ENCODE results near the gene FHOD3.
"Not testable (repeated sequence)": the region's sequence is repeated elsewhere in the genome, so short reads cannot be mapped to it uniquely, and the experiment has no call there.

FHOD3 gene

GRCh38 chr18:36688020-36688965 is 390.8 kb downstream of the FHOD3 start:
- peak; percentile 2 to 60 for DNase-seq

DNA sequence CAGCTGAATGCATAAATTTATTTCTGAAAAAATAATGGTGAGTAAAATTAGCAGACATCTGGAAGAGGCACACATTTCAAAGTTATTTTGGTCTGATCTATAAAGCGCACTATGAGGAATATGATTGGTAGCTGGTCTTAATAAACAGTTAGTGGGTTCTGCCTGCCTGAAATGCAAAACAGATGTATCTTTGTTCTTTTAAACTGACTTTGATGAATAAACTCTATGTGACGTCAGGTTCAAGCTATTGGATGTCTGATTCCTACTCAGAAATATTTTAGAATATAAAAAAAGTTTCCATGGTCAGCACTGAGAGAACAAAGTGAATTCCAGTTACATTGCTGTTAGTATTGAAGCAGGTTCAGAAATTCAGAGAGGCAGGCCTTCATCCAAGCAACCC is 394.9 kb downstream of the FHOD3 start:
- DNase-seq: no peak

DNA sequence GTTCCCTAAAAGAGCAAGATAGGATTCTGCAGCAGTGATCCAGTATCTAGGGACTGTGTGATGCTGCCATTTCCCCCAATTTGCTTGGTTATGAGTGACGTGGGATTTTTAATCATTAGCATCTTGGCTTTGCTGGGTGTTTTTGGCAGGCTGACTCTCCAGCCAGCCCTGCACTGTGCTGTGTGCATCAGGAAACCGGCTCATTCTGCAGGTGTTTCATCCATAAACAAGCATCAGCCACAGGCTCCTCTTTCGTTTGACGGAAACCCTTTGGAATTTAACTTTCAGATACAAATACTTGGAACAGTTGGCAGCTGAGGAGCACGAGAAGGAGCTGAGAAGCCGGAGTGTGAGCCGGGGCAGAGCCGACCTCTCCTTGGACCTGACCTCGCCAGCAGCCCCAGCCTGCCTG is 395.4 kb downstream of the FHOD3 start:
- no peak for DNase-seq

- DNase-seq: no peak
Observed at GRCh38 chr18:36693931-36694620, 396.6 kb downstream of the FHOD3 start.

GRCh38 chr18:36695806-36696205 is 398.3 kb downstream of the FHOD3 start:
- no peak for DNase-seq

DNA sequence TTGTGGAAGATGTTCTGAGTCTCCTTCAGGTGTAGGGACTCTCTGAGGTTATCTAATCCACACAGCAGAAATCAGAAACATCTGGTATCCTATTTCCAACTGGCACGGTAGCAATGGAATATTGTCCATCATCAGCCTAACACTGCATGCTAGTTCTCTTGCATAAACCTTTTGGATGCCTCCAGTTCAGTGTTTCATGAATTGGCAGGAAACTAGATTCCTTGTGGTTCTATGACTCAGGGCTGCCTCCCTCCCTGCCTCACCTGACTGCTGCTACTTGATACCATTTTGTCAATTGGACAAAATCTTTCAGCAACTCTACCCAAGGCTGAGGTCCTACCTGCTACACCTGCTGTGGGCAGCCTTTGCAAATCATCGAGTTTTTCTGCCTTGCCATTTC is 400.4 kb downstream of the FHOD3 start:
- DNase-seq: no peak

DNA sequence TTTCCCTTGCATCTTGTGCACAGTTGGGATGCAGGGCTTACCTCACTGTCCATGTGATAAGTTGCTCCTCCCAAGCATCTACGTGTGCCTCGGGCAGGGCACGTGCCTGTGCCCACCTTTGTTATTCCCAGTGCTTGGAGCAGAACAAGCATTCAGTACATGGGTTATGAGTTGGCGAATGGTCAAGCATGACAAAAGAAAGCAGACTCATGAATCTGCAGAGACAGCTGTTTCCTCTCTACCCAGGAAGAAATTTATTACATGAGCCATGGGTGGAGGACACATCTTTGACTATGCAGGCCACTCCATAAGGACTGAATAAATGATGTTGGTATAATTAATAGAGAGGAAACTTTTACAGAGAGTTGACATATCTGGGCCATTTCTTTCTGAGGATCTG is 403.4 kb downstream of the FHOD3 start:
- no peak for DNase-seq

DNA sequence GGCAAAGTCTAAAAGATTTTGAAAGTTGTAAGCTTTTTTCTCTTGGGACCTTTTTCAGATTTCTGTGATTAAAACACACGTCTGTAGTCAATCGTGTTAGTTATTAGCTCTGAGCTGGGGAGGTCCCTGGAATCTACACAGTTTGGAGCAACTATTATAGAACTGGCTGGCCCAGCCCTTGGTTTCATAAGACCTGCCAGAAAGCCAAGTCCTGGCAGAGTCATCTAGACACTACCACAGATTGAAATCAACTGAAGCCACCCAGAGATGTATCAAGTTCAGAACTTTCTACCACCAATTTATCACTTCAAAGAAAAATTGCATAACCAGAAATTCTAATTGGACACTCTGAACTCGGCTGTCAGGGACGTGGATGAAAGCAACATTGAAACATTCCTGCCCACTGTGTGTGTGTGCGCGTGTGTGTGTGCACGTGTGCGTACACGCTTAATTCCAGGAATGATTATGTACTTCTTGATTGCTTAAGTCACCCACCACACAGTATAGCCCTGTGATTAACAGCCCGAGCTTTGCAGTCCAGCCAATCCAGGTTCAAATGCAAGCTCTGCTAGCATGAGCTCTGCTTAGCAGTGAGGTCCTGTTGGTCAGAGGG is 405.0 kb downstream of the FHOD3 start:
- no peak for DNase-seq

DNA sequence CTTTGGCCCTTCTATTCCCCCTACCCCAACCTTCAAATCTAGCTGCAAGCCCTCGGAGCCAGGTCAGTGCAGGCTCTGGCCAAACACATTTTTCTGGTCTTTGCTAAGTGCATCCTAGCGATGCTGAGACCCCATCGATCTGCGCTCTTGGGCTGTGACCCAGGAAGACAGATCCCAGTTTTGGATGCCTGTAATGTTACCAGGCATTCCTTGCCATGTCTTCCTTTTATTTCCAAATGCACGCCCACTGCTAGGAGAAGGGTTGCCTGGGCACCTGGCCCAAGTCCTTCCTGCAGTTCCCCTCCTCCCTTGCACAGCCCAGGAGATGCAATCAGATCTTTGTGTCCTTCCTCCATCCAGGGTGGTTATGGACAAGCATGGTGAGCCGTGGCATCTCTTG is 406.6 kb downstream of the FHOD3 start:
- no peak for DNase-seq

- no peak for DNase-seq
Observed at GRCh38 chr18:36706134-36706881, 408.8 kb downstream of the FHOD3 start.

DNA sequence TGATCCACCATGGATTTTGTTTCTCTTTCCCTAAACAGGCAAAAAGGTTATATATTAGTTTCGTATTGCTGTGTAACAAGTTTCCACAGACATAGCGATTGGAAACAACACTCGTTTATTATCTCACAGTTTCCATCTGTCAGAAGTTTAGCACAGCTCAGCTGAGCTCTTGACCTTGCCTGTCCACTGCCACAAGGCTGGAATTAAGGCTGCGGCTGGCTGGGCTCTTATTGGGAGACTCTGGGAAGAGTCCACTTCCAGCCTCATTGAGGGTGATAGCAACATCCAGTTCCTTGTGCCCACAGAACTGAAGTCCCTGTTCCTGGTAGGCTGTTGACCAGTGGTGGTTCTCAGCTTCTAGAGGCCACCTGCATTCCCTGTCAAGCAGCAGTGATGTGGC is 410.9 kb downstream of the FHOD3 start:
- no peak for DNase-seq

- no peak for DNase-seq
Observed at GRCh38 chr18:36709315-36709714, 411.8 kb downstream of the FHOD3 start.

- no peak for DNase-seq
Observed at GRCh38 chr18:36711014-36711725, 413.7 kb downstream of the FHOD3 start.

DNA sequence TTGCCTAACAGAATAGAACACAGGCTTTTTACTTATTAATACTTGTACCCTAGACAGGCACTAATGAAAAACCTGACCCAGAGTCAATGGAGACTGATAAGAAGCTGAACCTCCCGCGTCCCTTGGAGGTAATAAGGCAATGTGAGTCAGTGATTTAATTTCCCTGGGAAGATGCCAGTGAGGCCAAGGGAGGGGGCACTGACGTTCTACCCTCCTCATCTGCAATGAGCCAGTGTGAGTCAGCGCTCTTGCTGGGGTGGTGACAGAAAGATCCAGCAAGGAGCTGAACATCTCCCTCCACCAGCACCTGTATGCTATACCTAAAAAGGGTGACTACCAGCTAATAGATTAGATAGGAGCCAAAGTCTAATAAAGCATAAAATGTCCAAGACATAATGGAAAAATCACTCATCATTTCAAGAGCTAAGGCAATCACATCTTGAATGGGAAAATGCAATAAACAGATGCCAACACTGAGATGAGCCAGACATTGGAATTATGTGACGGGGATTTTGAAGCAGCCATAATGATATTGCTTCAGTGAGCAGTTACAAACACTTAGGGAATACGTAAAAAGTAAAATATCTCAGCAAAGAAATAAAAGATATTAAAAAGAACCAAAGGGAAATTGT is 414.4 kb downstream of the FHOD3 start:
- no peak for DNase-seq

DNA sequence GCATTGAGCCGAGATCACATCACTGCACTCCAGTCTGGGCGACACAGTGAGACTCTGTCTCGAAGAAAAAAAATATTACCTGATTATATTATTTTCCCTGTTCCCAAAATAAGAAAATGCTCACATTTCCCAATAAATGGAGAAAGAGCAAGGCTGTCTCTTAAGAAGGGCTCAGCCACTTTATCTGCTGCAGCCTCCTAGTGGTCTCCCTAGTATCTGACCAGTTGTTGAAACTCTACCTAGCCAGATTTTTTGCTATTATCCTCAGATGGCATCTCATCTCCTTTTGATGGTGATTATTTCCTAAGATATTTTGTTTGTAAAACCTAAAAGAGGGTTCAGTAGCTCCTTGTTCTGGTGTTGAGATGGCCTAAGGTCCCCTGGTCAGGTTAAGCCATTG is 417.0 kb downstream of the FHOD3 start:
- no peak for DNase-seq

GRCh38 chr18:36717422-36718110 is 420.1 kb downstream of the FHOD3 start:
- no peak for DNase-seq

GRCh38 chr18:36718705-36719328 is 421.3 kb downstream of the FHOD3 start:
- DNase-seq: no peak

GRCh38 chr18:36719630-36720029 is 422.1 kb downstream of the FHOD3 start:
- DNase-seq: no peak

DNA sequence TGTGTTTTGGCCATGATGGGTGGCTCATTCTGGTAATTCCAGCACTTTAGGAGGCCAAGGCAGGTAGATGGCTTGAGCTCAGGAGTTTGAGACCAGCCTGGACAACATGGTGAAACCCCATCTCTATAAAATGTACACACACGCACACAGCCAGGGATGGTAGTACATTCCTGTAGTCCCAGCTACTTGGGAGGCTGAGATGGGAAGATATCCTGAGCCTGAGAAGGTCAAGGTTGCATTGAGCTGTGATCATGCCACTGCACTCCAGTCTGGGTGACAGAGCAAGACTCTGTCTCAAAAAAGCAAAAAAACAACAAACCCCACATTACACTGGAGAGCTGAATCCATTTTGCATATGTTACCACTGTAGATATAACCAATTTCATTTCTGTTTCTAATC is 423.8 kb downstream of the FHOD3 start:
- not testable (repeated sequence) for DNase-seq

GRCh38 chr18:36724169-36724568 is 426.7 kb downstream of the FHOD3 start:
- no peak for DNase-seq

GRCh38 chr18:36724591-36725001 is 427.1 kb downstream of the FHOD3 start:
- DNase-seq: no peak
